GM12892 (cell line): ENCODE data around the gene ZBTB8A.

Experiments used
- POLR2A ChIP-seq: IDR thresholded peaks from 2 replicates; pipeline ENCODE4 v1.6.1; 2011; ENCODE audit warnings: low read depth, low read length, control low read depth
- POLR2AphosphoS5 ChIP-seq: IDR thresholded peaks from 2 replicates; pipeline ENCODE4 v1.6.1; 2011; ENCODE audit warnings: low read depth, low read length, control low read depth

DNA sequence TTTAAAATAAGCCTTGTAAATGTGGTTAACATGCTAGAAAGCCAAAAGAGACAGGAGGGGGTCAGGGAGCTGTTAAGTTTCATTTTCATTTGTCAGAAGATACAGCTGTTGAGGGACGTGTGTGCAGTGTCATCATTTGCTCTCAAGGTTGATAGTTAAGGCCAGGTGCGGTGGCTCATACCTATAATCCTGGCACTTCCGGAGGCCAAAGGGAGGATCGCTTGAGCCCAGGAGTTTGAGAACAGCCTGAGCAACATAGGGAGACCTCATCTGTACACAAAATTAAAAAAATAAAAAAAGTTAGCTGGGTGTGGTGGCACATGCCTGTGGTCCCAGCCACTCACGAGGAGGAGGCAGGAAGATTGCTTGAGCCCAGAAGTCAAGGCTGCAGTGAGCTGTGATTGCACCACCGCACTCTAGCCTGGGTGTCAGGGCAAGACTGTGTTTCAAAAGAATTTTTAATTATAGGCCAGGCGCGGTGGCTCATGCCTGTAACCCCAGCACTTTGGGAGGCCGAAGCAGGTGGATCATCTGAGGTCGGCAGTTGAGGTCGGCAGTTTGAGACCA is 88.5 kb downstream of the ZBTB8A start:
- TF ChIP-seq POLR2AphosphoS5 (no peak), POLR2A (no peak)
